RWPE2 (cell line): Measurements from ENCODE around the gene HELZ2.

ENCODE experiments used
- ATAC-seq: fragments of 200-7000 bp; cut with Tn5 transposase; 3 replicates; pipeline ENCODE4 v1.9.1; 2021; ENCODE audit warnings: low read depth
- DNase-seq: peaks from one replicate; pipeline ENCODE4 v3.0.0-alpha.2; 2020; ENCODE audit warnings: low spot score
- H3K27ac ChIP-seq: fragments of 450-650 bp; 2 replicates; pipeline ENCODE4 v1.5.1; 2017; ENCODE audit warnings: mild to moderate bottlenecking; ENCODE audit not compliant: poor library complexity, severe bottlenecking
- H3K27me3 ChIP-seq: fragments of 250-450 bp; sonication (Bioruptor Pico); 2 replicates; pipeline ENCODE4 v1.5.1; 2021; ENCODE audit warnings: mild to moderate bottlenecking, moderate library complexity; ENCODE audit not compliant: insufficient read depth, poor library complexity, severe bottlenecking
- H3K36me3 ChIP-seq: fragments of 250-450 bp; sonication (Bioruptor Pico); 2 replicates; pipeline ENCODE4 v1.5.1; 2020; ENCODE audit warnings: low read depth, mild to moderate bottlenecking, moderate library complexity
- H3K4me1 ChIP-seq: fragments of 250-450 bp; sonication (Bioruptor Pico); 2 replicates; pipeline ENCODE4 v1.5.1; 2021; ENCODE audit warnings: mild to moderate bottlenecking, moderate library complexity; ENCODE audit not compliant: insufficient read depth, poor library complexity, severe bottlenecking
- H3K4me3 ChIP-seq: fragments of 250-450 bp; sonication (Bioruptor Pico); 2 replicates; pipeline ENCODE4 v1.5.1; 2021; ENCODE audit warnings: mild to moderate bottlenecking, moderate library complexity; ENCODE audit not compliant: severe bottlenecking
- H3K9me3 ChIP-seq: fragments of 250-450 bp; sonication (Bioruptor Pico); 2 replicates; pipeline ENCODE4 v1.5.1; 2021; ENCODE audit warnings: mild to moderate bottlenecking, moderate library complexity; ENCODE audit not compliant: severe bottlenecking
- CTCF ChIP-seq: fragments of 450-650 bp; IDR thresholded peaks from one replicate; pipeline ENCODE4 v1.5.1; 2017; ENCODE audit warnings: mild to moderate bottlenecking, moderate library complexity; ENCODE audit not compliant: poor library complexity, severe bottlenecking

Gene HELZ2

GRCh38 chr20:63525185-63525584 is 48.9 kb downstream of the HELZ2 start:
- no peak for ATAC-seq
- DNase-seq, result no peak
- peaks cover 10% of the 10 kb centered on the region for H3K9me3 ChIP-seq
- peaks cover 5% of the 10 kb centered on the region for H3K4me1 ChIP-seq
- H3K36me3 ChIP-seq, result peaks cover 43% of the 10 kb centered on the region
- no peaks in the 10 kb centered on the region for H3K27me3 ChIP-seq
- no peak for TF ChIP-seq CTCF
- H3K4me3 ChIP-seq, result no peak overlapping the region
- H3K27ac ChIP-seq, result peak overlapping the region; percentile 0
